ENCODE measurements around the gene MTMR3. TPM values are rescaled to one million over a fixed set of nuclear protein-coding genes. Genes with fewer than 3 reads are reported as not detected.

Gene MTMR3
- total RNA-seq, 1 donor = 36.9 TPM

DNA sequence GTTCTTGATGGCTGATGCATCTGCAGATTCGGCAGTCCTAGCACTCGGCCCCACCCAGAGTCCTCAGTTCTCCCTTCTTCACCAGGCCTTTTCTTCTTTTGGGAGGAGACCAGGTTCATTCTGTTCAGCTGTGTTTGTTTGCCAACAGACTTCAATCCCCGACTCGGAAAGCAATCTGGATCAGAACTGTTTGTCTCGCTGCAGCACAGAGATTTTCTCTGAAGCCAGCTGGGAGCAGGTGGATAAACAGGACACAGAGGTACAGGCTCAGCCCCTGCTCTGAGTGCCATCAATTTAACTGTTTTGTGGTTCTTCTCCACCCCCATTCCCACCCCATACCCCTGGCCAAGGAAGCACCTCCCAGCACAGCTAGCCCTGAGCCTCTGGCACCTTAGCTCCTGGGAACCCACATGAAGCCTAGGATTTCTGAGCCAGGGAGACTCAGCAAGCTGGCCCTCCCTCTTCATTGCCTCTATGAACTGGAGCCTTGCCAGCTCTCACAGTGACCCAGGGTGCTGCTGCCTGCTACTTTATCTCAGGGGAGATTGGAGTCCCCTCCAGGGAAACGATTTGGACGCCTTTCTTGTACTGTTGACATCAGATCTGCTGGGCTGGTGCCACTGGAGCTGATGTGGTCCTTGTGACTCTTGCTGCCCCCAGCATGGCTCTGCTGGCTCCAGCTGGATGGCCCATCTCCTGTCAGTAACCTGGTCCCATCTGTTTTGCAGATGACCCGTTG is 139.1 kb downstream of the MTMR3 start:
- H3K4me1 ChIP-seq (ENCODE audit: insufficient read depth, low read length) = peaks cover 15% of the 10 kb centered on the region
- H3K36me3 ChIP-seq (ENCODE audit: insufficient read depth, low read length) = peaks cover 67% of the 10 kb centered on the region
- TF ChIP-seq, protein P1, sequence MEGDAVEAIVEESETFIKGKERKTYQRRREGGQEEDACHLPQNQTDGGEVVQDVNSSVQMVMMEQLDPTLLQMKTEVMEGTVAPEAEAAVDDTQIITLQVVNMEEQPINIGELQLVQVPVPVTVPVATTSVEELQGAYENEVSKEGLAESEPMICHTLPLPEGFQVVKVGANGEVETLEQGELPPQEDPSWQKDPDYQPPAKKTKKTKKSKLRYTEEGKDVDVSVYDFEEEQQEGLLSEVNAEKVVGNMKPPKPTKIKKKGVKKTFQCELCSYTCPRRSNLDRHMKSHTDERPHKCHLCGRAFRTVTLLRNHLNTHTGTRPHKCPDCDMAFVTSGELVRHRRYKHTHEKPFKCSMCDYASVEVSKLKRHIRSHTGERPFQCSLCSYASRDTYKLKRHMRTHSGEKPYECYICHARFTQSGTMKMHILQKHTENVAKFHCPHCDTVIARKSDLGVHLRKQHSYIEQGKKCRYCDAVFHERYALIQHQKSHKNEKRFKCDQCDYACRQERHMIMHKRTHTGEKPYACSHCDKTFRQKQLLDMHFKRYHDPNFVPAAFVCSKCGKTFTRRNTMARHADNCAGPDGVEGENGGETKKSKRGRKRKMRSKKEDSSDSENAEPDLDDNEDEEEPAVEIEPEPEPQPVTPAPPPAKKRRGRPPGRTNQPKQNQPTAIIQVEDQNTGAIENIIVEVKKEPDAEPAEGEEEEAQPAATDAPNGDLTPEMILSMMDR (IDR thresholded peaks at IDR 0.05; ENCODE audit: extremely low read depth, low read depth, low read length) = no peak

DNA sequence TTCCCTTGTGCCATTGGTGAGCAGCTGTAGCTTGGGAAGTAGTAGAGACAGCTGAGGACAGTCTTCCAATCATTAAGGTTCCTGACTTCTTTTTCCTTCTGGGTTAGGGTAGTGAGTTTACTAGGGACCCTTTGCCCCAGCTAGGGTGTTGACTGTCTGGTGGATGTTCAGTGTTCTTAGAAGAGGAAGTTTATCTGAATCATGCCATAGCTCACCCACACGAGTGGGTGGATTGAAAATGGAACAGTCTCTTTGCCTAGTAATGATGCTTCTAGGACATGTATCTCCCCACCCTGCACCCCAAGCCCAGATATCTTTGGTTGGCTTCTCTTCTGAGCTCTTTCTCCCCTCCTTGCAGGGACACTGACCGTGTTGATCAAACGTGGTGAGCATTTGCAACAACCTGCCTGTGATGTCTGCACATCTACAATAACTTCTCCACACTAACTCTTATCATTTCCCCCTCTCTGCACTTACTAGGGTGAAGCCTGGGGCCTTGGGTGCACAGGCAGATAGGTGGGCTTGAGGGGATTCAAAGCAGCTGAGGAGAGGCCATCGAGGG is 140.2 kb downstream of the MTMR3 start:
- H3K36me3 ChIP-seq (ENCODE audit: insufficient read depth, low read length) = peaks cover 73% of the 10 kb centered on the region

More for the DNA sequence above, 139.1 kb downstream of the MTMR3 start:
- no peak overlapping the region for H3K27ac ChIP-seq (ENCODE audit: low read depth, low read length)
- no peaks in the 10 kb centered on the region for H3K27me3 ChIP-seq (ENCODE audit: insufficient read depth, low read length)
- no peaks in the 10 kb centered on the region for H3K9me3 ChIP-seq (ENCODE audit: low read depth, low read length)
- H3K4me2 ChIP-seq (ENCODE audit: insufficient read depth, low read length) = no peak overlapping the region
- H3K79me2 ChIP-seq (ENCODE audit: insufficient read depth, low read length) = no peaks in the 10 kb centered on the region
- no peak overlapping the region for H3K4me3 ChIP-seq (ENCODE audit: insufficient read depth, low read length)
- H2AFZ ChIP-seq (ENCODE audit: low read length) = no peak overlapping the region
- H4K20me1 ChIP-seq (ENCODE audit: insufficient read depth, low read length) = peaks cover 8% of the 10 kb centered on the region
- no peak for DNase-seq (ENCODE audit: insufficient read length, low spot score, missing footprints)

DNA sequence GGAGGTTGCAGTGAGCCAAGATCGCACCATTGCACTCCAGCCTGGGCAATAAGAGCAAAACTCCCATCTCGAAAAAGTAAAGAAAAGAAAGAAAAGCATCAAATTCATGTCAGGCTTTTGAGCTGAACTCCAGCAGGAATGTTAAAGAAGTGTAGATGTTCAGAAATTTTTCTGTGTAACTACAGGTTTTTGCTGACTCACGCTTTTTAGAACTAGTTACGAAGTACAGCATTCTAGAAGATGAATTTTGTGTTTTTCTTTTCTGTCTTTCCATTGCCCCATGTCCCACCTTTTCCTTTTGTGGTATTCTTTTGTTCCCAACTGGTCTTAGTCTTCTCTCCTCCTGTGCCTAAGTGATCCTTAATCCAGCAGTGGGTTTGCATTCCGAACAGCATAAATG is 141.3 kb downstream of the MTMR3 start:
- TF ChIP-seq, protein P1 (IDR thresholded peaks at IDR 0.05; ENCODE audit: extremely low read depth, low read depth, low read length) = no peak
- no peak overlapping the region for H3K27ac ChIP-seq (ENCODE audit: low read depth, low read length)
- no peak for DNase-seq (ENCODE audit: insufficient read length, low spot score, missing footprints)
- H3K4me1 ChIP-seq (ENCODE audit: insufficient read depth, low read length) = peaks cover 6% of the 10 kb centered on the region
- no peak overlapping the region for H2AFZ ChIP-seq (ENCODE audit: low read length)
- no peaks in the 10 kb centered on the region for H3K79me2 ChIP-seq (ENCODE audit: insufficient read depth, low read length)
- no peak overlapping the region for H3K4me3 ChIP-seq (ENCODE audit: insufficient read depth, low read length)
- no peaks in the 10 kb centered on the region for H3K9me3 ChIP-seq (ENCODE audit: low read depth, low read length)
- peaks cover 76% of the 10 kb centered on the region for H3K36me3 ChIP-seq (ENCODE audit: insufficient read depth, low read length)
- peaks cover 5% of the 10 kb centered on the region for H4K20me1 ChIP-seq (ENCODE audit: insufficient read depth, low read length)
- no peak overlapping the region for H3K4me2 ChIP-seq (ENCODE audit: insufficient read depth, low read length)
- H3K27me3 ChIP-seq (ENCODE audit: insufficient read depth, low read length) = no peaks in the 10 kb centered on the region

More for the DNA sequence above, 140.2 kb downstream of the MTMR3 start:
- Histone ChIP-seq H3K27ac (ENCODE audit: low read depth, low read length) (no peak overlapping the region), H3K27me3 (ENCODE audit: insufficient read depth, low read length) (no peaks in the 10 kb centered on the region), H3K9me3 (ENCODE audit: low read depth, low read length) (no peaks in the 10 kb centered on the region), H3K4me3 (ENCODE audit: insufficient read depth, low read length) (no peak overlapping the region), H2AFZ (ENCODE audit: low read length) (no peak overlapping the region), H4K20me1 (ENCODE audit: insufficient read depth, low read length) (peaks cover 6% of the 10 kb centered on the region), H3K4me1 (ENCODE audit: insufficient read depth, low read length) (peaks cover 6% of the 10 kb centered on the region), H3K4me2 (ENCODE audit: insufficient read depth, low read length) (no peak overlapping the region), H3K79me2 (ENCODE audit: insufficient read depth, low read length) (no peaks in the 10 kb centered on the region)
- TF ChIP-seq, protein P1 (IDR thresholded peaks at IDR 0.05; ENCODE audit: extremely low read depth, low read depth, low read length) = no peak
- no peak for DNase-seq (ENCODE audit: insufficient read length, low spot score, missing footprints)

DNA sequence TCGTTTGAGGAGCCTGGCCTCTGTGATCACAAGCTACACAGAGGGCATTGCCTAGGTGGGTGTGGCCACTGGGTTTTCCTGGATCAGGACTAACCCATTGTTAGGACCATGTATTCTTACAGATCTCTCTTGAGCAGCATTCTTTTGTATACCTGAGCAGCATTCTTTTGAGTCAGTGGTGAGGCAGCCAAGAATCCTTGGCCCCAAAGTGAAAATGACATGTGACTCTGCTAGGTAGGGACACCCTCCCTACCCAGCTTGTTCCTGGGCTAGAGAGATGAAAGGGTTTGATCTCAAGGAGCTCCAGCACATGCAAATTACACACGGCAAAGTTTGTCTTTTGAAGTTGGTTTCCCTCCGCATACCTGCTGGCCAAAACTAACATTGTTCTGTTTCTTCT is 142.2 kb downstream of the MTMR3 start:
- H3K9me3 ChIP-seq (ENCODE audit: low read depth, low read length) = no peaks in the 10 kb centered on the region
- peaks cover 6% of the 10 kb centered on the region for H3K4me1 ChIP-seq (ENCODE audit: insufficient read depth, low read length)
- TF ChIP-seq, protein P1 (IDR thresholded peaks at IDR 0.05; ENCODE audit: extremely low read depth, low read depth, low read length) = no peak
- H3K4me2 ChIP-seq (ENCODE audit: insufficient read depth, low read length) = no peak overlapping the region
- H4K20me1 ChIP-seq (ENCODE audit: insufficient read depth, low read length) = peaks cover 5% of the 10 kb centered on the region
- peaks cover 72% of the 10 kb centered on the region for H3K36me3 ChIP-seq (ENCODE audit: insufficient read depth, low read length)
- H2AFZ ChIP-seq (ENCODE audit: low read length) = no peak overlapping the region
- no peaks in the 10 kb centered on the region for H3K79me2 ChIP-seq (ENCODE audit: insufficient read depth, low read length)
- no peak overlapping the region for H3K4me3 ChIP-seq (ENCODE audit: insufficient read depth, low read length)
- no peak for DNase-seq (ENCODE audit: insufficient read length, low spot score, missing footprints)
- no peaks in the 10 kb centered on the region for H3K27me3 ChIP-seq (ENCODE audit: insufficient read depth, low read length)
- H3K27ac ChIP-seq (ENCODE audit: low read depth, low read length) = no peak overlapping the region

All from osteoblast (primary cell).